Stimulated activated CD4-positive, alpha-beta T cell treated with anti-CD3 and anti-CD28 coated beads, Interleukin-12 subunit alpha, Interleukin-12 subunit beta, amount 100 ng/mL, for 4 hours (primary cell): ENCODE results near the gene KRT14.
"Not testable (repeated sequence)": the region's sequence is repeated elsewhere in the genome, so short reads cannot be mapped to it uniquely, and the experiment has no call there.

Experiments used
- DNase-seq: peaks from one replicate; pipeline ENCODE4 v3.0.0-alpha.2; 2020

Gene KRT14

GRCh38 chr17:41622340-41623183 lies 35.9 kb upstream of the KRT14 start:
- DNase-seq, result not testable (repeated sequence)

- no peak for DNase-seq
Measured at GRCh38 chr17:41621916-41622315, 35.2 kb upstream of the KRT14 start.

GRCh38 chr17:41621435-41621817 lies 34.7 kb upstream of the KRT14 start:
- DNase-seq, result not testable (repeated sequence)

- DNase-seq, result no peak
Measured at GRCh38 chr17:41620583-41621434, 34.1 kb upstream of the KRT14 start.

- DNase-seq, result not testable (repeated sequence)
Measured at GRCh38 chr17:41619927-41620582, 33.4 kb upstream of the KRT14 start.

- no peak for DNase-seq
Measured at GRCh38 chr17:41619036-41619926, 32.6 kb upstream of the KRT14 start.

- no peak for DNase-seq
Measured at GRCh38 chr17:41618341-41619035, 31.8 kb upstream of the KRT14 start.

GRCh38 chr17:41617698-41618097 lies 31.0 kb upstream of the KRT14 start:
- no peak for DNase-seq

GRCh38 chr17:41617136-41617535 lies 30.4 kb upstream of the KRT14 start:
- no peak for DNase-seq

- not testable (repeated sequence) for DNase-seq
Measured at GRCh38 chr17:41616486-41616885, 29.8 kb upstream of the KRT14 start.

GRCh38 chr17:41615454-41615853 lies 28.8 kb upstream of the KRT14 start:
- no peak for DNase-seq

GRCh38 chr17:41614767-41615166 lies 28.1 kb upstream of the KRT14 start:
- not testable (repeated sequence) for DNase-seq

GRCh38 chr17:41614098-41614497 lies 27.4 kb upstream of the KRT14 start:
- no peak for DNase-seq

- no peak for DNase-seq
Measured at GRCh38 chr17:41613277-41614082, 26.8 kb upstream of the KRT14 start.

- not testable (repeated sequence) for DNase-seq
Measured at GRCh38 chr17:41612376-41613160, 25.9 kb upstream of the KRT14 start, which contains the start of gene KRT16. Gene KRT16, minus strand, starts transcription at chr17:41612767. Its CDS starts 79 bp downstream, at chr17:41612688.

- no peak for DNase-seq
Measured at GRCh38 chr17:41610965-41611640, 24.4 kb upstream of the KRT14 start.

GRCh38 chr17:41610061-41610517 lies 23.4 kb upstream of the KRT14 start:
- not testable (repeated sequence) for DNase-seq

GRCh38 chr17:41606930-41607329 lies 20.2 kb upstream of the KRT14 start:
- not testable (repeated sequence) for DNase-seq

- DNase-seq, result no peak
Measured at GRCh38 chr17:41602524-41602923, 15.8 kb upstream of the KRT14 start.
